Small intestine (tissue), 7 donors: Measurements from ENCODE around the gene EID3. TPM values are rescaled to one million over a fixed set of nuclear protein-coding genes. Genes with fewer than 3 reads are reported as not detected.
A peak's percentile ranks its signal among the peaks of the same experiment; 100 is the strongest.

ENCODE experiments used
- DNase-seq, 2 donors: peaks; one replicate each; pipeline versions ENCODE4 v3.0.0 to v3.0.0-alpha.2; 2013
- FAIRE-seq: peaks from 2 replicates; lab custom pipeline; 2012; peaks lifted over from hg19 to GRCh38; lab: Jason Lieb, UNC
- H3K27ac ChIP-seq, 3 donors: one replicate each; pipeline ENCODE4 v1.5.1; 2013; ENCODE audit warnings: low read length in 2 of 3, mild to moderate bottlenecking in 2 of 3, control low read depth in 1 of 3, inconsistent platforms in 1 of 3, low read depth in 1 of 3, moderate library complexity in 1 of 3
- H3K27me3 ChIP-seq, 3 donors: one replicate each; pipeline ENCODE4 v1.6.1; 2013; ENCODE audit warnings: low read length in 3 of 3, inconsistent platforms in 1 of 3; ENCODE audit not compliant: control insufficient read depth in 3 of 3, insufficient read depth in 3 of 3
- H3K36me3 ChIP-seq, 3 donors: one replicate each; pipeline ENCODE4 v1.6.1; 2013; ENCODE audit warnings: low read length in 3 of 3, inconsistent platforms in 1 of 3, low read depth in 1 of 3, mild to moderate bottlenecking in 1 of 3, moderate library complexity in 1 of 3; ENCODE audit not compliant: control insufficient read depth in 3 of 3, insufficient read depth in 2 of 3
- H3K4me1 ChIP-seq, 3 donors: one replicate each; pipeline ENCODE4 v1.6.1; 2013; ENCODE audit warnings: low read length in 2 of 3, inconsistent platforms in 1 of 3, low read depth in 1 of 3, mild to moderate bottlenecking in 1 of 3, moderate library complexity in 1 of 3; ENCODE audit not compliant: control insufficient read depth in 3 of 3, insufficient read depth in 2 of 3
- H3K4me3 ChIP-seq, 3 donors: one replicate each; pipeline ENCODE4 v1.5.1; 2013; ENCODE audit warnings: low read length in 3 of 3, control low read depth in 1 of 3, inconsistent platforms in 1 of 3, low read depth in 1 of 3, mild to moderate bottlenecking in 1 of 3, moderate library complexity in 1 of 3
- H3K9me3 ChIP-seq, 2 donors: one replicate each; pipeline ENCODE4 v1.6.1; 2013; ENCODE audit warnings: low read depth in 1 of 2, low read length in 1 of 2; ENCODE audit not compliant: control insufficient read depth in 2 of 2, insufficient read depth in 1 of 2
- WGBS, 3 donors: extraction: QIAGEN DNeasy Blood & Tissue Kit; methylation state at CpG; one replicate each; pipeline ENCODE4 v1.1.7; 2013; 5-methylcytosine and 5-hydroxymethylcytosine counted together
- polyA plus RNA-seq, 4 donors: library from polyadenylated mRNA; stranded (reverse) in 3 of 4; unstranded in 1 of 4; fragments of 200-250 nt in 3 of 4; fragments of 120-200 nt in 1 of 4; gene quantifications; one replicate each; pipeline versions ENCODE4 v1.2.1 to v1.2.3, GENCODE V29; 2013
- donor health status: healthy with polysubstance abuse.
- donor health status: control.
- donor health status: control.
- donor health status: Bipolar disorder and iron deficiency.
- donor health status: healthy.

The EID3 gene
- polyA plus RNA-seq, 4 donors, result 0.54 to 1.6 (median 0.87) TPM

GRCh38 chr12:104312654-104313053 is 9.1 kb downstream of the EID3 start:
- Histone ChIP-seq H3K27ac (no peak overlapping the region), H3K4me1 (no peaks in the 10 kb centered on the region), H3K36me3 (peaks cover 7 to 23% (median 9%) of the 10 kb centered on the region in 3 donors), H3K9me3 (no peaks in the 10 kb centered on the region), H3K4me3 (no peak overlapping the region), H3K27me3 (no peaks in the 10 kb centered on the region)
- WGBS, 3 donors, result 97 to 100% (median 98%) methylated on average over 1 of the region's 1 CpG
- DNase-seq, result no peak
- FAIRE-seq, result no peak

DNA sequence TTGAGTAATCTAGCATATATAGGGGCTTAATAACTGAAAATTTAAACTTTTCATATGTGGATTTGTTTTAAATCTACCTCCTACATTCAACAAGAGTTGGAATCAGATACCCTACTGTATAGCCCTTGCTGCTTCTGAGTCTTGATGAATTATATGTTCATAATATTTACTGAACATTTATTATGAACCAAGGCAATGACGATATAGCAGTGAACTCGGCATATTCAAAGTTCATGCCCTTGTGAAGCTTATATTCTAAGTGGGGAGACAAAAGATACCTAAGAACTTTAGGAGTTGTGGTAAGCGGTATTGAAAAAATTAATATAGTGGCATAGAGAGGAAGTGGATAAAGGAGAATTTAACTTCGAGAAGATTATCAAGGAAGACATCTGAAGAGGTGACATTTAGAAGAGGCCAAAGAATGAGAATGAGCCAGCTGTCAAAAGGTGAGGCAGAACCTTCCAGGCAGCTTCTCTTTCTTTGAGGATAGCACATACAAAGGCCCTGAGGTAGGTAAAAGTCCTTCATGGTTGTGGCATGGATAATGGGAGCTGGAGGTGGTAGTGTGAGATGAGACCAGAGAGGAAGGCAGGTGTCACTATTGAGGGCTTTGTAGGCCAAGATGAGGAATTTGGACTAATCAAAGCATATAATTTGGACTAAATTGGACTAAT is 10.2 kb downstream of the EID3 start:
- no peak overlapping the region for H3K4me3 ChIP-seq
- H3K36me3 ChIP-seq, result peaks cover 7 to 25% (median 12%) of the 10 kb centered on the region in 3 donors
- WGBS, 3 donors, result 69 to 81% (median 70%) methylated on average over 4 of the region's 4 CpGs
- FAIRE-seq (no peak), DNase-seq (no peak)
- no peak overlapping the region for H3K27ac ChIP-seq
- no peaks in the 10 kb centered on the region for H3K9me3 ChIP-seq
- H3K4me1 ChIP-seq, result no peaks in the 10 kb centered on the region
- no peaks in the 10 kb centered on the region for H3K27me3 ChIP-seq

DNA sequence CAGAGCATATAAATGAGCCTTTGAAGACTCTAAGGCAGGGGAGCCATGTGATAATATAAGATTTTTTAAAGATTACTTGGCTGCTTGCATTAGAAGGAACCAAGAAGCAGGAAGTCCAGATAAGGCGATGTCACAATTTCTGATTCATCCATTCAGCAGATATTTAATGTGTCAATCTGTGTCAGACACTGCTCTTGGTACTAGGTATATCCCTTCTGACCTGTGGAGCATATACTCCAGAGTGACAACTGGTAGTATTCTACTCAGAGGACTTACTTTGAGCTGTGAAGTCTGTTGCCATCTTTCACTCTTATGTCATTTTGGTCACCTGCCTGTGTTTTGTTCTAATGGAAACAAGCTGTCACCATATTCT is 10.7 kb downstream of the EID3 start:
- no peaks in the 10 kb centered on the region for H3K27me3 ChIP-seq
- peak in 1 of 2 donors; percentile 20 for DNase-seq
- no peaks in the 10 kb centered on the region for H3K4me1 ChIP-seq
- 95 to 100% (median 95%) methylated on average over 1 of the region's 1 CpG for WGBS, 3 donors
- H3K9me3 ChIP-seq, result no peaks in the 10 kb centered on the region
- peaks cover 7 to 25% (median 12%) of the 10 kb centered on the region in 3 donors for H3K36me3 ChIP-seq
- no peak overlapping the region for H3K27ac ChIP-seq
- H3K4me3 ChIP-seq, result no peak overlapping the region
- no peak for FAIRE-seq

DNA sequence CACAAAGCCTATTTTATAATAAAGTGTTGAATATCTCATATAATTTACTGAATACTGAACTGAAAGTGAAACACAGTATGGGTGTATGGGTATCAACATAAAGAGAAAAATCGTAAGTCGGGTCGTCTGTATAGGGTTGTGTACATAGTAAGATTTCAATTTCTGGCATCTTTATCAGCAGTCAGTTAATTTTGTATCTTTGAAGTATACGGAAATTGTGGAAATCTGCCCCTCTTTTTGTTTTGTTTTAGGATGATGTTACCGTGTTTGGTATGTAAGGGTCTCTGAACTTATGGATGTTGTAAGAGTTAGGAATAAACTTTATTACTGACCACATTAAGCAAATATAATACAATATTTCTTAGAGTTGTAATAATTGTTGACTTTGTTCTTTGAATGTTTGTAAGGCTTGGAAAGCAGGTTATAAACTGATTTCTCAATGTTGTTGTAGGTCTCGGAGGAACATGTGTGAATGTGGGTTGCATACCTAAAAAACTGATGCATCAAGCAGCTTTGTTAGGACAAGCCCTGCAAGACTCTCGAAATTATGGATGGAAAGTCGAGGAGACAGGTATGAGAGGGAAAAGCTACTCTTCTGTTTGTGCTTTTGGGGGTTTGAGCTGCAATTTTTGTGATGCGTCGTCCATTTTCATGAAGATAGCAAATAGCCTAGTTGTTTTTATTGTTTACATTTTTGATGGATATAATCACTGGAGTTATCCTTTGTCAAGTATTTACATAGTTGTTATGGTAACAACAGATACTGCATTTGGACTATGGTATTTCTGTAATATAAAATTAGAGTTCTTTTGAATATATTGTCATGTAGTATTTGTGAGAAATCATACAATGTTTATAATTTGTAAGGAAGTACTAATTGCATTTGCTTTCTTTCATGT is 12.0 kb downstream of the EID3 start:
- DNase-seq, result no peak
- peak; percentile 19 for FAIRE-seq
- H3K36me3 ChIP-seq, result peaks cover 11 to 34% (median 12%) of the 10 kb centered on the region in 3 donors
- 65 to 86% (median 85%) methylated on average over 10 of the region's 10 CpGs for WGBS, 3 donors
- no peaks in the 10 kb centered on the region for H3K4me1 ChIP-seq
- H3K27me3 ChIP-seq, result no peaks in the 10 kb centered on the region
- no peak overlapping the region for H3K27ac ChIP-seq
- no peaks in the 10 kb centered on the region for H3K9me3 ChIP-seq
- H3K4me3 ChIP-seq, result no peak overlapping the region

- Histone ChIP-seq H3K4me3 (no peak overlapping the region), H3K27ac (no peak overlapping the region), H3K36me3 (peaks cover 9 to 40% (median 15%) of the 10 kb centered on the region in 3 donors), H3K4me1 (no peaks in the 10 kb centered on the region), H3K27me3 (no peaks in the 10 kb centered on the region), H3K9me3 (no peaks in the 10 kb centered on the region)
- no peak for FAIRE-seq
- DNase-seq, result no peak
Observed at GRCh38 chr12:104316936-104317335, 13.4 kb downstream of the EID3 start.

- no peaks in the 10 kb centered on the region for H3K4me1 ChIP-seq
- no peak overlapping the region for H3K27ac ChIP-seq
- H3K9me3 ChIP-seq, result no peaks in the 10 kb centered on the region
- H3K4me3 ChIP-seq, result no peak overlapping the region
- H3K27me3 ChIP-seq, result no peaks in the 10 kb centered on the region
- FAIRE-seq, result no peak
- no peak for DNase-seq
- WGBS, 3 donors, result 92 to 97% (median 97%) methylated on average over 7 of the region's 7 CpGs
- peaks cover 14 to 40% (median 15%) of the 10 kb centered on the region in 3 donors for H3K36me3 ChIP-seq
Observed at GRCh38 chr12:104317538-104318210, 14.1 kb downstream of the EID3 start.

DNA sequence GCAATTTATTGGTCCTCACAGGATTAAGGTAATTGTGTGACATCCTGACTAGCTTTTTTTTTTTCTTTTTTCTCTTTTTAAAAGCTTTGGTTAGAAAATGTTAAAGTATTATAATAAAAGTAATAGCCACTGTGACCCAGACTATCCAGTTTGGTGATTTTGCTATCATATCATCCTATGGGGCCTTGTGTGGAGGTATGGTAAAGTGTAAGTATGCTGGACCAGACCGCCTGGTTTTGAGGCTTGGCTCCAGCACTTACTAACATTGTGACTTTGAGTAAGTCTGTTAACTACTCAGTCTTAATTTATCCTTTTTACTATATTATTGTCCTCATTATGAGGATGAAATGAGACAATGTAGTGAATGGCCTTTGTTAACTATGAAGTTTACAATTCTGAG is 15.5 kb downstream of the EID3 start:
- H3K4me1 ChIP-seq, result no peaks in the 10 kb centered on the region
- H3K9me3 ChIP-seq, result no peaks in the 10 kb centered on the region
- no peak for DNase-seq
- H3K27me3 ChIP-seq, result no peaks in the 10 kb centered on the region
- H3K4me3 ChIP-seq, result no peak overlapping the region
- no peak overlapping the region for H3K27ac ChIP-seq
- 89 to 98% (median 95%) methylated on average over 1 of the region's 1 CpG for WGBS, 3 donors
- no peak for FAIRE-seq
- H3K36me3 ChIP-seq, result peaks cover 8 to 36% (median 14%) of the 10 kb centered on the region in 3 donors

GRCh38 chr12:104319918-104320626 is 16.5 kb downstream of the EID3 start:
- peaks cover 8 to 36% (median 10%) of the 10 kb centered on the region in 3 donors for H3K36me3 ChIP-seq
- FAIRE-seq, result no peak

More at GRCh38 chr12:104319918-104320626, 16.5 kb downstream of the EID3 start:
- Histone ChIP-seq H3K4me1 (no peaks in the 10 kb centered on the region), H3K9me3 (no peaks in the 10 kb centered on the region), H3K27ac (no peak overlapping the region), H3K27me3 (no peaks in the 10 kb centered on the region), H3K4me3 (no peak overlapping the region)
- DNase-seq, result no peak
- WGBS, 3 donors, result 92 to 93% (median 93%) methylated on average over 1 of the region's 1 CpG
